Lower lobe of right lung (tissue), 2 donors: ENCODE data around the gene EFNB3. TPM values are rescaled to one million over a fixed set of nuclear protein-coding genes. Genes with fewer than 3 reads are reported as not detected.

Experiments
- ATAC-seq, 2 donors: fragments of 200-7000 bp; cut with Tn5 transposase; one replicate each; pipeline ENCODE4 v1.9.1; 2020 to 2022; ENCODE audit warnings: mild to moderate bottlenecking in 2 of 2, moderate library complexity in 2 of 2
- DNase-seq: peaks from one replicate; pipeline ENCODE4 v3.0.0-alpha.2; 2020
- H3K27ac ChIP-seq: fragments of 200-600 bp; one replicate; pipeline ENCODE4 v1.8.0; 2022
- H3K27me3 ChIP-seq: fragments of 200-600 bp; one replicate; pipeline ENCODE4 v1.8.0; 2022; ENCODE audit warnings: low read depth
- H3K36me3 ChIP-seq: fragments of 200-600 bp; one replicate; pipeline ENCODE4 v1.8.0; 2022; ENCODE audit warnings: mild to moderate bottlenecking
- H3K4me1 ChIP-seq: fragments of 200-600 bp; one replicate; pipeline ENCODE4 v1.8.0; 2022
- H3K4me3 ChIP-seq: fragments of 200-600 bp; one replicate; pipeline ENCODE4 v1.8.0; 2022; ENCODE audit warnings: mild to moderate bottlenecking
- H3K9me3 ChIP-seq: fragments of 200-600 bp; one replicate; pipeline ENCODE4 v1.8.0; 2022
- intact Hi-C: fragments of 100-400 bp; cut with DNase I; formaldehyde crosslinking; loops from one replicate; pipeline ENCODE4 v1.11.0; 2022
- total RNA-seq: library from RNA; stranded (reverse); fragmentation: NEBNext Ultra II Directional; extraction: Animal tissue kit (Norgen Biotek cat#: 25700); gene quantifications from one replicate; pipeline ENCODE4 v1.2.1, GENCODE V29; 2021
- TF ChIP-seq, protein P1 (sequence below): fragments of 200-600 bp; IDR thresholded peaks from one replicate; pipeline ENCODE4 v1.8.0; 2022; ENCODE audit warnings: antibody characterized with exemption, mild to moderate bottlenecking
- donor health status: DM: no; HTN: yes; CAD: no; lungs with severe emphysema.

The EFNB3 gene
- total RNA-seq, 1 donor from 2014 or later, result 1.6 TPM

DNA sequence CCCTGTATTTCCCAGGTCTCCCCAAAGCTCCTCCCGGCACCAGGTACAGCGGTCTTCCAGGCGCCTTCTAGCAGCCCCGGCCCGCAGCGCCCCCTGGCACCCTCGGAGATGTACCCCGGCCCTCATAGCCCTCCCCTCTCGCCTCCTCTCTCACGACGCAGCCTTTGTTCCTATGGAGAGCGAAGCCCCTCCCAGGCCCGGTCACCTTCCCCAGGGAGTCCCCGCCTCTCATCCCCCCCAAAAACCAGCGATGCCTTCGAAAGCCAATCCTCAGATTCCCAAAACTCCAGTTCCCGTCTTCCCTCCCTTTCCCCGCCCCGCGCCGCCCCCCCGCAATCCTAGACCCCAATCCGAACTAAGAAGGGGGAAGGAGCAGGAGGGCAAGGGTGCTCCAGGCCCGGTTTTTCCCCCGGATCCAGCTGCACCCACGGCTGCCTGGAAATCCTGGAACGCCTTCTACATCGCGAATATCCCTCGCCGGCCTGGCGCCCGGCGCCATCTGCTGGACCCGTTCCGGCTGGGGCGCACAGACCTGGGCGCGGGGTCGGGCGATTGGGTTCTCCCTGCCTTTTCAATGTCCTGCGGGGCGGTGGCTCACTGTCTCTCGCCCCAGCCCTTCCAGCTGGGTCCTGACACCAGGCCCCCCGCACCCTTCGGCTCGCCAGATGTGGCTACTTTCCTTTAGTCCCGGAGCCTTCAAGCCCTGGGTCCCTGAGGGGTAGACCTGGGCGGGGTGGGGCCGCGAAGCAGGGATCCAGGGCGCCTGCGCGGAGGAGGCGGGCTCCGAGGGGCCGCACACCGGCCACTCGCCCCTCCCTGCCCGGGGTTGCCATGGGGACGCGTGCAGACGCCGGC lies 12.1 kb downstream of the EFNB3 start, which contains the start of gene DNAH2:
TSS of gene DNAH2 (plus strand) at position 844 of the 855 bp plus-strand sequence. CDS start 1,991 bp downstream, outside the sequence.
- DNase-seq (peak; percentile 77), ATAC-seq (peak; percentile 90 to 94)
- intact Hi-C loops, result no loop called here
- H3K4me1 ChIP-seq, result peaks cover 19% of the 10 kb centered on the region
- no peak within 1 kb of the TSS for H3K27ac ChIP-seq
- no peaks in the 10 kb centered on the region for H3K9me3 ChIP-seq
- peak within 1 kb of the TSS; percentile 67 for H3K4me3 ChIP-seq
- TF ChIP-seq, protein P1, sequence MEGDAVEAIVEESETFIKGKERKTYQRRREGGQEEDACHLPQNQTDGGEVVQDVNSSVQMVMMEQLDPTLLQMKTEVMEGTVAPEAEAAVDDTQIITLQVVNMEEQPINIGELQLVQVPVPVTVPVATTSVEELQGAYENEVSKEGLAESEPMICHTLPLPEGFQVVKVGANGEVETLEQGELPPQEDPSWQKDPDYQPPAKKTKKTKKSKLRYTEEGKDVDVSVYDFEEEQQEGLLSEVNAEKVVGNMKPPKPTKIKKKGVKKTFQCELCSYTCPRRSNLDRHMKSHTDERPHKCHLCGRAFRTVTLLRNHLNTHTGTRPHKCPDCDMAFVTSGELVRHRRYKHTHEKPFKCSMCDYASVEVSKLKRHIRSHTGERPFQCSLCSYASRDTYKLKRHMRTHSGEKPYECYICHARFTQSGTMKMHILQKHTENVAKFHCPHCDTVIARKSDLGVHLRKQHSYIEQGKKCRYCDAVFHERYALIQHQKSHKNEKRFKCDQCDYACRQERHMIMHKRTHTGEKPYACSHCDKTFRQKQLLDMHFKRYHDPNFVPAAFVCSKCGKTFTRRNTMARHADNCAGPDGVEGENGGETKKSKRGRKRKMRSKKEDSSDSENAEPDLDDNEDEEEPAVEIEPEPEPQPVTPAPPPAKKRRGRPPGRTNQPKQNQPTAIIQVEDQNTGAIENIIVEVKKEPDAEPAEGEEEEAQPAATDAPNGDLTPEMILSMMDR, result peak; percentile 40
- H3K36me3 ChIP-seq, result no peaks in the 10 kb centered on the region
- H3K27me3 ChIP-seq, result peaks cover 35% of the 10 kb centered on the region

DNA sequence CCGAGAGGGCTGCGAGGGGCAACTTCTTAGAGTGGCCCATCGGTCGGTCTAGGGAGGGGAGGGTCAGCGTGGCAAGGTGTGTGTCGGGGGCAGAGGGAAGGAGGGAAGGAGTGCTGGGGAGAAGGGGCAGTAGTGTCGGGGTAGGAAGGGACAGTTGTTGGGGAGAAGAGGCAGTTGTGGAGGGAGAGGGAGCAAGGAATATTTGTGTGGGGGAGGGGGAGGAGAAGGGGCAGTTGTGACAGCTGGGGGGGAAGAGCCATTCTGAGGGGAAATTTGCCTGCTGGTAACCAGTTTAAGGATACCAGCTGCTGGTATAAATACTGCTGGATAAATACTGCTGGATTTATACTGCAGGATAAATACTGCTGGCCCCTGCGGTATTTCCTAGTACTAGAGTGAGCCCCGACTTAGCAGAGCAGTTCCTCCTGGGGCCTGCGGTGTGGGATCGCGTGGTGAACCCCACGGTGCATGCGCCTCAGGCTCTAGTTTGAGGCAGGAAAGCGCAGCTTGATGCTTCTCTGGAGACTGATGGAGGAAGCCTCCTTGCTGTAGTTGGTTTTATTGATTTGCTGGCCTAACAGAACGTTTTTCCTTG lies 12.9 kb downstream of the EFNB3 start:
- ATAC-seq, result peak; percentile 38 to 42
- Histone ChIP-seq H3K4me3 (peak overlapping the region; percentile 67), H3K4me1 (peaks cover 19% of the 10 kb centered on the region), H3K36me3 (no peaks in the 10 kb centered on the region), H3K27ac (no peak overlapping the region), H3K9me3 (no peaks in the 10 kb centered on the region), H3K27me3 (peaks cover 29% of the 10 kb centered on the region)
- TF ChIP-seq, protein P1, result no peak
- no peak for DNase-seq
- intact Hi-C loops, result no loop called here

DNA sequence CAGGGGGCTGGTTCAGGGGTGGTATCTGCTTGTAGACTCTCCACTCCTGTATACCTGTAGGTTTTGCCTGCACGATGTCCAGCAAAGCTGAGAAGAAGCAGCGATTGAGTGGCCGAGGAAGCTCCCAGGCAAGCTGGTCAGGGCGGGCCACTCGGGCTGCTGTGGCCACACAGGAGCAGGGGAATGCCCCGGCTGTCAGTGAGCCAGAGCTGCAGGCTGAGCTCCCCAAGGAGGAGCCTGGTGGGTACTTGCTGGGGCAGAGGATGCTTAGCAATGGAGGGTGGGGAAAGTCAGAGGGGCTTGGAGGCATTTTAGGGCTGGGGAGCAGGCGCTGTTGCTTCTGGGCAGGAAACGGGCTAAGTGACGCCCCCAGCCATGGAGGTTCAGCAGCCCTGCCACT lies 14.7 kb downstream of the EFNB3 start:
- DNase-seq (no peak), ATAC-seq (no peak)
- Histone ChIP-seq H3K9me3 (no peaks in the 10 kb centered on the region), H3K27me3 (peaks cover 29% of the 10 kb centered on the region), H3K27ac (no peak overlapping the region), H3K4me3 (no peak overlapping the region), H3K36me3 (no peaks in the 10 kb centered on the region), H3K4me1 (peaks cover 19% of the 10 kb centered on the region)
- TF ChIP-seq, protein P1, result no peak
- intact Hi-C loops, result no loop called here

- Histone ChIP-seq H3K4me3 (no peak overlapping the region), H3K27me3 (peaks cover 25% of the 10 kb centered on the region), H3K9me3 (no peaks in the 10 kb centered on the region), H3K4me1 (peaks cover 19% of the 10 kb centered on the region), H3K27ac (no peak overlapping the region), H3K36me3 (no peaks in the 10 kb centered on the region)
- intact Hi-C loops, result no loop called here
- ATAC-seq (no peak), DNase-seq (no peak)
- TF ChIP-seq, protein P1, result no peak
Observed at GRCh38 chr17:7720125-7720524, 15.1 kb downstream of the EFNB3 start.

GRCh38 chr17:7721612-7722011 lies 16.6 kb downstream of the EFNB3 start:
- H3K9me3 ChIP-seq, result no peaks in the 10 kb centered on the region
- intact Hi-C loops, result no loop called here
- TF ChIP-seq, protein P1, result no peak
- H3K27ac ChIP-seq, result no peak overlapping the region
- no peak for DNase-seq
- H3K4me1 ChIP-seq, result peaks cover 15% of the 10 kb centered on the region
- H3K36me3 ChIP-seq, result no peaks in the 10 kb centered on the region
- no peak overlapping the region for H3K4me3 ChIP-seq
- no peak for ATAC-seq
- peaks cover 12% of the 10 kb centered on the region for H3K27me3 ChIP-seq
